Measurements from ENCODE around the gene ADAMTS10.
"Not testable (repeated sequence)": the region's sequence is repeated elsewhere in the genome, so short reads cannot be mapped to it uniquely, and the experiment has no call there.

The ADAMTS10 gene

DNA sequence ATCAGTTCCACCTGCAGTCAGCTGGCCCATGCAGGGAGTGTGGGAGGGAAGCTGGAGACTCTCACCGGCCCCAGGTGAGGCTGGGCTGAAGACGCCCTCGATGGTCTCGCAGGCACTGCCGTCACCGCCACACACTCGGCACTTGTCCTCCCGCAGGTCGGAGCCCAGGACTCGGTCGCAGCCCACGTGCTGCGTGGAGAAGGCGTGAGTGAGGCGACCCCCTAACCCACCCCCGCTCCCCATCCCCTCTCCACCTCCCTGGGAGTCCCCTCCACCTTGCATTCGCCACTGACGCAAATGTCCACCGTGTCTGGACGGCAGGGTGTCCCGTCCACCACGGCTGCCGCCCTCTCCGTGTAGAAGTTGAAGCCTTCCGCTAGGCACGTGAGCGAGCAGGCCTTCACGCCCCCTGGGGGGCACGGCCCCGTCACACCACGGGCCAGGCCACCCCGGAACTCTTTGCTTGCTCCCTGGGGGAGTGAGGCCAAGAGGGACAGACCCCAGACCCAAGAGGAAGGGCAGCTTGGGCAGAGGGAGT, 21.3 kb downstream of the ADAMTS10 start:
- H3K4me1 ChIP-seq (ENCODE audit: insufficient read depth, low read length), result no peaks in the 10 kb centered on the region
- H3K36me3 ChIP-seq (ENCODE audit: insufficient read depth, low read depth, low read length), result no peaks in the 10 kb centered on the region
- H3K27ac ChIP-seq (ENCODE audit: low read length), result no peak overlapping the region
- H3K9me3 ChIP-seq (ENCODE audit: insufficient read depth, low read depth, low read length), result peaks cover 5% of the 10 kb centered on the region; the same call in 1 of the 2 replicates
- H3K27me3 ChIP-seq (ENCODE audit: insufficient read depth, low read length), result peaks cover 7% of the 10 kb centered on the region
- H3K9ac ChIP-seq (ENCODE audit: low read depth, low read length), result no peak overlapping the region
- H3K4me3 ChIP-seq (ENCODE audit: low read length), result no peak overlapping the region

- Histone ChIP-seq H3K27ac (ENCODE audit: low read length) (no peak overlapping the region), H3K9me3 (ENCODE audit: insufficient read depth, low read depth, low read length) (no peaks in the 10 kb centered on the region), H3K4me3 (ENCODE audit: low read length) (no peak overlapping the region), H3K36me3 (ENCODE audit: insufficient read depth, low read depth, low read length) (no peaks in the 10 kb centered on the region), H3K27me3 (ENCODE audit: insufficient read depth, low read length) (peaks cover 6% of the 10 kb centered on the region), H3K4me1 (ENCODE audit: insufficient read depth, low read length) (no peaks in the 10 kb centered on the region), H3K9ac (ENCODE audit: low read depth, low read length) (no peak overlapping the region)
Measured at GRCh38 chr19:8585894-8586750, 24.4 kb downstream of the ADAMTS10 start.

- Histone ChIP-seq H3K36me3 (ENCODE audit: insufficient read depth, low read depth, low read length) (no peaks in the 10 kb centered on the region), H3K27ac (ENCODE audit: low read length) (no peak overlapping the region), H3K9ac (ENCODE audit: low read depth, low read length) (no peak overlapping the region), H3K4me1 (ENCODE audit: insufficient read depth, low read length) (no peaks in the 10 kb centered on the region), H3K4me3 (ENCODE audit: low read length) (no peak overlapping the region), H3K9me3 (ENCODE audit: insufficient read depth, low read depth, low read length) (no peaks in the 10 kb centered on the region), H3K27me3 (ENCODE audit: insufficient read depth, low read length) (no peaks in the 10 kb centered on the region; the same call in 1 of the 2 replicates)
Measured at GRCh38 chr19:8584965-8585893, 25.3 kb downstream of the ADAMTS10 start.

DNA sequence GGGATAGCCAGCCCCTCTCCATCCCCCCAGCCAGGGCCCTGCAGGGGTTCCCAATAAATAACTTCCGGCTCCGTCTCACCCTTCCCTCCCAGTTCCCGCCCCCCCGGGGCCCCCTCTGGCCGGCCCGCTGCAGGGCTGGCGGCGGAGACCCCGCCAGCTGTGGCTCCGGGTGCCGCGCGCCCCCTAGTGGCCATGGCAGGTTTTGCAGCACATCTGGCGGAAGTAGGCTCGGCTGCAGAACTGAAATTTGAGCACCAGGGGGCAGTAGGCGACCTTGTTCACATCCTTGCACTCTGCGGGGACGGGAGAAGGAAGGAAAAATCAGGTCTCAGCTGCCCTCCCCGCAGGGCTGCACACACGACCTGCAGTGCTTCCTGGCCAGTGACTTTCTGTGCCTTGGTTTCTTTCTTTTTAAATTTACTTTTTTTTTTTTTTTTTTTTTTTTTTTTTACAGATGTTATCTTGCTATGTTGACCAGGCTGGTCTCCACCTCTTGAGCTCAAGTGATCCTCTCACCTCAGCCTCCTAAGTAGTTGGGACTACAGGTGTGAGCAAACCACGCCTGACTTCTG, 29.7 kb downstream of the ADAMTS10 start:
- Histone ChIP-seq H3K27me3 (ENCODE audit: insufficient read depth, low read length) (peaks cover 6% of the 10 kb centered on the region), H3K9ac (ENCODE audit: low read depth, low read length) (no peak overlapping the region), H3K4me3 (ENCODE audit: low read length) (no peak overlapping the region), H3K4me1 (ENCODE audit: insufficient read depth, low read length) (peaks cover 9% of the 10 kb centered on the region; the same call in 1 of the 2 replicates), H3K27ac (ENCODE audit: low read length) (no peak overlapping the region), H3K9me3 (ENCODE audit: insufficient read depth, low read depth, low read length) (no peaks in the 10 kb centered on the region), H3K36me3 (ENCODE audit: insufficient read depth, low read depth, low read length) (no peaks in the 10 kb centered on the region)

GRCh38 chr19:8578642-8579265, 31.8 kb downstream of the ADAMTS10 start:
- H3K36me3 ChIP-seq (ENCODE audit: insufficient read depth, low read depth, low read length), result no peaks in the 10 kb centered on the region
- peaks cover 6% of the 10 kb centered on the region for H3K27me3 ChIP-seq (ENCODE audit: insufficient read depth, low read length)
- no peak overlapping the region for H3K27ac ChIP-seq (ENCODE audit: low read length)
- no peak overlapping the region for H3K9ac ChIP-seq (ENCODE audit: low read depth, low read length)
- H3K4me1 ChIP-seq (ENCODE audit: insufficient read depth, low read length), result peaks cover 12% of the 10 kb centered on the region; the same call in 1 of the 2 replicates
- H3K4me3 ChIP-seq (ENCODE audit: low read length), result no peak overlapping the region
- no peaks in the 10 kb centered on the region for H3K9me3 ChIP-seq (ENCODE audit: insufficient read depth, low read depth, low read length)

DNA sequence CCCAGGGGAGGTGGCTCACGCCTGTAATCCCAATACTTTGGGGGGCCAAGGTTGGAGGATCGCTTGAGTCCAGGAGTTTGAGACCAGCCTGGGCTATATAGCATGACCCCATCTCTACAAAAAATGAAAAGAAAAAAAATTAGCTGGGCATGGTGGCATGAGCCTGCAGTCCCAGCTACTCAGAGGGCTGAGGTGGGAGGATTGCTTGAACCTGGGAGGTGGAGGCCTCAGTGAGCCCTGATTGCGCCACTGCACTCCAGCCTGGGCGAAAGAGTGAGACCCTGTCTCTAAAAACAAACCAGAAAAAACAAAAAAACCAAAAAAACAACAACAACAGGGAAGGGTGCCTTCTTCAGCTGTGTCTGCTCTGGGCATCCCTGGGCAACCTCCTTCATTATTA, 32.8 kb downstream of the ADAMTS10 start:
- H3K27ac ChIP-seq (ENCODE audit: low read length), result no peak overlapping the region
- no peaks in the 10 kb centered on the region for H3K9me3 ChIP-seq (ENCODE audit: insufficient read depth, low read depth, low read length)
- H3K27me3 ChIP-seq (ENCODE audit: insufficient read depth, low read length), result peaks cover 6% of the 10 kb centered on the region
- peaks cover 12% of the 10 kb centered on the region; the same call in 1 of the 2 replicates for H3K4me1 ChIP-seq (ENCODE audit: insufficient read depth, low read length)
- no peak overlapping the region for H3K9ac ChIP-seq (ENCODE audit: low read depth, low read length)
- H3K36me3 ChIP-seq (ENCODE audit: insufficient read depth, low read depth, low read length), result no peaks in the 10 kb centered on the region
- no peak overlapping the region for H3K4me3 ChIP-seq (ENCODE audit: low read length)

DNA sequence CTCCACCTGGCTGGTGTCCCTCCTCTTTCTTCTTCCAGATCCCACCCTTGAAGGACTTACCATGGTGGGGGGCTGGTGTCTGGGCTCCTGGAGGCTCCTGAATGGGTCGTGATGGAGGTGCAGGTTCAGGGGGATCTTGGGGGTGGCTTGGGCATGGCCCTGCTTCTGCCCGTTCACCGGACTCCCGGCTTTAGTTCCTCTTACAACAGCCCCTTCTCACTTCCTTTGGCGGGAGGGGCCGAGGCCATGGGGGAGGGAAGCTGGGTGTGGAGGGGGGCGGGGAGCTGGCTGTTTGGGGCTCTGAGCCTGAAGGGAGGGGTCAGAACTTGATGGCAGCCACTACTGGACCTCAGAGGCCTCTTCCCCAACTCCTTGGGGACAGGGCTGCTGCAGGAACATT, 33.3 kb downstream of the ADAMTS10 start, which contains the start of gene MYO1F:
TSS of gene MYO1F (minus strand) at position 196 of the 400 bp plus-strand sequence. CDS start at position 63, 133 bp downstream.
- Histone ChIP-seq H3K9ac (ENCODE audit: low read depth, low read length) (no peak within 1 kb of the TSS), H3K27ac (ENCODE audit: low read length) (no peak within 1 kb of the TSS)

DNA sequence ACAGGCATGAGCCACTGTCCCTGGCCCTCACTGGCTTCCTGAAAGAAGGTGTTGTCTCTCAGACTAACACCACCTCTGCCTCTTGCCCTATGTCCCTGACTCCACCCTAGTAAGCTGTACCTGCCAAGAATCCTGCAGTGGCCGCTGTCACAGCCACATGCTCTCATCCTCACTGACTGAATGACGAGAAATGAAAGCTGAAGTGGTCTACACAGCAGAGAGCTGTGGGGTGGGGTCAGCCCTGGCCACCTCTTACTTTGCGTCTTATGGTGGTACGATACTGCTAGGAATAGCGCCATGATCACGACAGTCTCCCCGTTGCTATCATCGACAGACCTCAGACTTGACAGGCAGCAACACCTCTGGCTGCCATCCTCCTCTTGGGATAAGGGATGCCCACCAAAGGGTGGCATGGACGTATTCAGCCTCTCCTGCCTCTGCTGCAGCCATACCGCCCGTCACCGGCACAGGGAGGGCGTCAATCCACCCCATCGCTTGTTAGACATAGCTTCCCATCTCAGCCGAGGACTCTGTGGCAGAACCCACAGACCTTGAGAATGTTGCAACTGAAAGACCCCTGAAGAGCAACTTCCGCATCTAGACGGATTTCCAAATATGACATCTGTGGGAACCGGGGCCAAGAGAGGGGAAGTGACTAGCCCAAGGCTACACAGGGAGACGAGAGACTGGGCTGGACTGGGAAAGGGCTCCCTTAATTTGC, 34.1 kb downstream of the ADAMTS10 start:
- Histone ChIP-seq H3K4me1 (ENCODE audit: insufficient read depth, low read length) (peaks cover 12% of the 10 kb centered on the region; the same call in 1 of the 2 replicates), H3K4me3 (ENCODE audit: low read length) (no peak overlapping the region), H3K9me3 (ENCODE audit: insufficient read depth, low read depth, low read length) (no peaks in the 10 kb centered on the region), H3K27me3 (ENCODE audit: insufficient read depth, low read length) (peaks cover 6% of the 10 kb centered on the region), H3K36me3 (ENCODE audit: insufficient read depth, low read depth, low read length) (no peaks in the 10 kb centered on the region), H3K27ac (ENCODE audit: low read length) (no peak overlapping the region), H3K9ac (ENCODE audit: low read depth, low read length) (no peak overlapping the region)

More for the DNA sequence above, 33.3 kb downstream of the ADAMTS10 start, which contains the start of gene MYO1F:
- H3K27me3 ChIP-seq (ENCODE audit: insufficient read depth, low read length), result peaks cover 6% of the 10 kb centered on the region
- no peaks in the 10 kb centered on the region for H3K36me3 ChIP-seq (ENCODE audit: insufficient read depth, low read depth, low read length)
- no peak within 1 kb of the TSS for H3K4me3 ChIP-seq (ENCODE audit: low read length)
- H3K9me3 ChIP-seq (ENCODE audit: insufficient read depth, low read depth, low read length), result no peaks in the 10 kb centered on the region
- H3K4me1 ChIP-seq (ENCODE audit: insufficient read depth, low read length), result peaks cover 12% of the 10 kb centered on the region; the same call in 1 of the 2 replicates

- H3K27ac ChIP-seq (ENCODE audit: low read length), result no peak overlapping the region
- peak overlapping the region; percentile 26; the same call in 1 of the 2 replicates for H3K4me3 ChIP-seq (ENCODE audit: low read length)
- no peak overlapping the region for H3K9ac ChIP-seq (ENCODE audit: low read depth, low read length)
Measured at GRCh38 chr19:8575467-8575997, 35.0 kb downstream of the ADAMTS10 start.

GRCh38 chr19:8574619-8574922, 35.9 kb downstream of the ADAMTS10 start:
- not testable (repeated sequence) for H3K27ac ChIP-seq (ENCODE audit: low read length); H3K9me3 ChIP-seq (ENCODE audit: insufficient read depth, low read depth, low read length); H3K4me3 ChIP-seq (ENCODE audit: low read length); H3K27me3 ChIP-seq (ENCODE audit: insufficient read depth, low read length); H3K9ac ChIP-seq (ENCODE audit: low read depth, low read length); H3K36me3 ChIP-seq (ENCODE audit: insufficient read depth, low read depth, low read length)
- peaks cover 12% of the 10 kb centered on the region; the same call in 1 of the 2 replicates for H3K4me1 ChIP-seq (ENCODE audit: insufficient read depth, low read length)

More at GRCh38 chr19:8575467-8575997, 35.0 kb downstream of the ADAMTS10 start:
- peaks cover 12% of the 10 kb centered on the region; the same call in 1 of the 2 replicates for H3K4me1 ChIP-seq (ENCODE audit: insufficient read depth, low read length)
- H3K9me3 ChIP-seq (ENCODE audit: insufficient read depth, low read depth, low read length), result no peaks in the 10 kb centered on the region
- H3K27me3 ChIP-seq (ENCODE audit: insufficient read depth, low read length), result peaks cover 6% of the 10 kb centered on the region
- H3K36me3 ChIP-seq (ENCODE audit: insufficient read depth, low read depth, low read length), result no peaks in the 10 kb centered on the region
